ENCODE measurements around the gene ZGRF1.

DNA sequence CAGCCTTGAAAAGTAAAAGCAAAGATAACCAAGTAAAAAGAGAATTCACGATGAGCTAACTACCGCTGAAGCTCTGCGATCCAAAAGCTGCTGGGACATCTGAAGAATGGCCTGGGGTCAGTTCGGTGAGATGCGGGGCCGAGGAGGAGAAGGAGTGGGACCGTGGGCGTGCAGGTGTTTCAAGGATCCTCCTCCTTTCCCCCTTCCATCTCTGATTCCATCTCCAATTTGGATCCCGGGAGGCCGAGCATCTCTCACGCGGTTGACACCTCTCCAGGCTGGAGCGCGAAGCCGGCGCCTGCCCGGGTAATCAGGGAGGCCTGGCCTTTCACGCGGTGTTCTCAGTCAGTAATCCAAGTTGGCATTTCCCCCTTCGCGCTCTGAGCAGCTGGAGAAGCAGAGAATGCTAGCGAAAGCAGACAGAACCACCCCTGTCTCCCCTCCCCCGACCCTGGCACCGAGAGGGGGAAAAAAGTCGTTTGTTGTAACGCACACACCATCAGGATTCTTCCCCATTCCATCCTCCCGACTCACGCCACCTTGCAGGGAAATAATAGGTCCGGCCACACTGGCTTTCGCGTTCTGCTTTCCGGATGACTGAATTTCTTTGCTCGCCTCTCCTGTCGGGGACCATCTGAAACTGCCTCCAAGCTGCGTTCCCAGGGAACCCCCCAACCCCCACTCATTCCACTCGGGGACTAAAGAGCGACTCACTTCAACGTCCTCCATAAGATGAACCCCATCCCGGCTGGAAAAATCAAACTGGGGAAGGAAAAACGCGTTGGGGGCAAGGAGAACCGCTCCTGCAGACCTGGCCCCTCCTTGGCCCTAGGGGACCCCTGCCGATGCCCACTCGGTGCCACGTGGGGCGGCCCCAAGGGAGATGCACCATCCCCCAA, 127.2 kb downstream of the ZGRF1 start:
- no peak for TF ChIP-seq ZNF124 (CRISPR knock-in tag; IDR thresholded peaks at IDR 0.05)
- TF ChIP-seq ESRRA (IDR thresholded peaks at IDR 0.05; ENCODE audit: borderline replicate concordance, low read depth), result no peak
- no peak for TF ChIP-seq POLR2AphosphoS5 (IDR thresholded peaks at IDR 0.05; ENCODE audit: control insufficient read depth, insufficient read depth, low read depth, low read length)
- TF ChIP-seq MLLT1 (IDR thresholded peaks at IDR 0.05), result no peak
- no peak for TF ChIP-seq SP1 (CRISPR knock-in tag; IDR thresholded peaks at IDR 0.05)
- TF ChIP-seq SRSF1 (IDR thresholded peaks at IDR 0.05; ENCODE audit: low read depth, low read length), result no peak
- no peak for TF ChIP-seq REST (IDR thresholded peaks at IDR 0.05; ENCODE audit: borderline replicate concordance)
- no peak for TF ChIP-seq REST (CRISPR knock-in tag; IDR thresholded peaks at IDR 0.05; ENCODE audit: low read depth)
- no peak for TF ChIP-seq MAX (CRISPR knock-in tag; IDR thresholded peaks at IDR 0.05)
- TF ChIP-seq, protein P1, sequence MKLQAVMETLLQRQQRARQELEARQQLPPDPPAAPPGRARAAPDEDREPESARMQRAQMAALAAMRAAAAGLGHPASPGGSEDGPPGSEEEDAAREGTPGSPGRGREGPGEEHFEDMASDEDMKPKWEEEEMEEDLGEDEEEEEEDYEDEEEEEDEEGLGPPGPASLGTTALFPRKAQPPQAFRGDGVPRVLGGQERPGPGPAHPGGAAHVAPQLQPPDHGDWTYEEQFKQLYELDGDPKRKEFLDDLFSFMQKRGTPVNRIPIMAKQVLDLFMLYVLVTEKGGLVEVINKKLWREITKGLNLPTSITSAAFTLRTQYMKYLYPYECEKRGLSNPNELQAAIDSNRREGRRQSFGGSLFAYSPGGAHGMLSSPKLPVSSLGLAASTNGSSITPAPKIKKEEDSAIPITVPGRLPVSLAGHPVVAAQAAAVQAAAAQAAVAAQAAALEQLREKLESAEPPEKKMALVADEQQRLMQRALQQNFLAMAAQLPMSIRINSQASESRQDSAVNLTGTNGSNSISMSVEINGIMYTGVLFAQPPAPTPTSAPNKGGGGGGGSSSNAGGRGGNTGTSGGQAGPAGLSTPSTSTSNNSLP (IDR thresholded peaks at IDR 0.05; ENCODE audit: borderline replicate concordance, low read depth, low read length), result no peak
- no peak for TF ChIP-seq MXI1 (IDR thresholded peaks at IDR 0.05; ENCODE audit: low read depth, low read length)
- TF ChIP-seq NEUROD1 (IDR thresholded peaks at IDR 0.05; ENCODE audit: borderline replicate concordance, low read depth, low read length, partially characterized antibody), result no peak
- TF ChIP-seq KLF10 (CRISPR knock-in tag; IDR thresholded peaks at IDR 0.05), result no peak
- no peak for TF ChIP-seq NRF1 (conservative IDR thresholded peaks at IDR 0.05 in 1 of 2, IDR thresholded peaks at IDR 0.05 in 1 of 2)
- TF ChIP-seq CTCF (IDR thresholded peaks at IDR 0.05 in 2 of 3, conservative IDR thresholded peaks at IDR 0.05 in 1 of 3; ENCODE audit: insufficient read depth in 2 of 3, low read depth in 1 of 3, low read length in 3 of 3), result no peak
